HG03064 (cell line): ENCODE measurements around the gene MET.
"Not testable (repeated sequence)": the region's sequence is repeated elsewhere in the genome, so short reads cannot be mapped to it uniquely, and the experiment has no call there.

Experiments
- ATAC-seq: cut with Tn5 transposase; IDR thresholded peaks from one replicate; pipeline ENCODE4 v1.9.1; 2021; ENCODE audit warnings: low read depth; ENCODE audit not compliant: unreplicated experiment

Gene MET

GRCh38 chr7:116801092-116801710, 129.2 kb downstream of the MET start:
- no peak for ATAC-seq

DNA sequence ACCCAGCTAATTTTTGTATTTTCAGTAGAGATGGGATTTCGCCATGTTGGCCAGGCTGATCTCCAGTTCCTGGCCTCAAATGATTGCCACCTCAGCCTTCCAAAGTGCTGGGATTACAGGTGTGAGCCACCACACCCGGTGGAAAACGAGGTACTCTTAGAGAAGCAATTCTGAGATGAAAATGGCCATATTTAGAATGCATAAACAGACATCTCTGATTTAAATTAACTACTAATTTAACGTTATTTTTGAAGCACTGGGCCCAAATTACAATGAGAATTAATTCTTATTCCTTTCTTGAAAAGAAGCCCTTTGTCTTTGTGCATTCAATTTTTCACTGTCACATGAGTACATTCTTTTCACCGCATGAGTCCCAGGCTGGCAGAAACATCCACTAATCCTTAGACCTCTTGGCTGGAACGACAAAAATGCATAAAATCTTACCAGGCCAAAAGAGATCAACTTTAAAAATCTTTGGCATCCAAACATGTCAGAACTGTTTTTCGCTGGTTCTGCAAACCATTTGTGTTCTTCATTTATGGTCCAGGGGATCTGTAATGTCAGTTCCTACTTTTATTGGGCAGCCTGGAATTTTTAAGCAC, 130.2 kb downstream of the MET start:
- ATAC-seq: no peak

DNA sequence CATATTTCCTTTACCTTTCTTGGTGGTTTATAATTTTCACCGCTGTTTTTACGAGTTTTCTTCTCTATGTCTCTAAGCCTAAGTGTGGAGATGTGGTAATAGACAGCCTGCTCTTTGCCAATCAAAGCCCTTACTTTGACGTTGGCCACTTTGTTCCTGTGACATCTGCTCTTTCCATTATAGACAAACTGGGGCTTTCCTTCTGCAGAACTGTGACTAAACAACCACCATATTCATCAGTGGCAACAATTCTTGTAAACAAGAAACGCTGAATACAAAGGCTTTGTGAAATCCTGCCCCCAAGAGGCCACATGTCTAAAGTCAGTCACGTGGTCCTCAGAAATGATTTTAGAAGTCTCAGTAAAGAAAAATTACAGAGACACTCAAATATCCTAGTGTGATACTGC, 130.8 kb downstream of the MET start:
- ATAC-seq: no peak

- no peak for ATAC-seq
Observed at GRCh38 chr7:116804471-116804870, 132.5 kb downstream of the MET start.

GRCh38 chr7:116805100-116805544, 133.1 kb downstream of the MET start:
- no peak for ATAC-seq

- no peak for ATAC-seq
Observed at GRCh38 chr7:116806046-116806944, 134.3 kb downstream of the MET start.

- no peak for ATAC-seq
Observed at GRCh38 chr7:116807011-116807560, 135.1 kb downstream of the MET start.

DNA sequence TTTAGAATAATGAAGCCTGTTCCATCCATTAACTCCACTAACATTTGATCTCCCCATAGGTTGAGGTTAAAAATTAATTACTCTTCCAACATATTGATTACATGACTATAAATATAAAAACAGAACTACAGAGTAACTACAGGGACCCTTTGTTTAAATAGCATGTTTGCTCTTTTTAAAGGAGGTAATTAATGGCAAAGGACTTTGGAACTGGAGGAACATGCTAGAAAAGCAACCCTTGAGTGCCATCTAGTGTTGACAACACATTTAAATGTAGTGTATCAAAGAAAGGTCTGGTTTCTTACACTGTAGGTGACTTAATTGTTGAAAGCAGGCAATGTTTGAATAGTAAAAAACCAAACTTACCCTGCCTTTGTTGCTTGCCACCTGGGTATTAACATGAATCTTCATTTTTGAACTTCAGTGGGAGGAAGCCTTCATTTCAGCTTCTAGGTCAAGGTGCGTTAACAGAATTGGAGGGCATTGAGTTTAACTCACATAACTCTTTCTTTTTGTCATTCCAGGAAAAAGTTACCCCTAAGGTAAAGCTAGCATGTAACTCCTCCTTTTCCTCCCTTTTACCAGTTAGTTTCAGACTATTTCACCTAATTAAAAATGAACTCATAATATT, 137.8 kb downstream of the MET start:
- no peak for ATAC-seq

- no peak for ATAC-seq
Observed at GRCh38 chr7:116810267-116811116, 138.5 kb downstream of the MET start.

DNA sequence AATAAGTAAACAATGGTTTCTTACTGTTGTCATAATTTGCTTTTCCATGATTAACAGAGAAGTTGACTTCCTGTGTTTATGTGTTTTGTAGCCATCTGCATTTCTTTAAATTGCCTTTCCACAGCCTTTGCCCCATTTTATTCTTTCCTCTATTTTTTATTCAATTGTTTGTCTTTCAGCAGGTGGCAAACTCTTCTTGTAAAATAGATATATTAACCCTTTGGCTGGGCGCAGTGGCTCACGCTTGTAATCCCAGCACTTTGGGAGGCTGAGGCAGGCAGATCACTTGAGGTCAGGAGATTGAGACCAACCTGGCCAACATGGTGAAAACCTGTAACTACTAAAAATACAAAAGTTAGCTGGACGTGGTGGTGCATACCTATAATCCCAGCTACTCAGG, 139.8 kb downstream of the MET start:
- ATAC-seq: no peak

- ATAC-seq: no peak
Observed at GRCh38 chr7:116812860-116813259, 140.9 kb downstream of the MET start.

DNA sequence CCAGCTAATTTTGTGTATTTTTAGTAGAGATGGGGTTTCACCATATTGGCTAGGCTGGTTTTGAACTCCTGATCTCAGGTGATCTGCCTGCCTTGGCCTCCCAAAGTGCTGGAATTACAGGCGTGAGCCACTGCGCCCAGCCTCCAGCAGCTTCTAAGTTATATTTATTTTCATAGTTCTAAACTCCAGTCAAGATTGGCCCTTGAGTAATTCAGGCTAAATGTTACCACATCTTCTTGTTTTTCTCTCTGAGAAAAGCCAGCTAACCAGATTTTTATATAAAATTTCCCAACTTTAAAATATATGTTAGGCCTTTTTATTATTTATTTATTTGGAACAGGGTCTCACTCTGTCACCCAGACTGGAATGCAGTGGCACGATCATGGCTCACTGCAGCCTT, 141.4 kb downstream of the MET start:
- ATAC-seq: not testable (repeated sequence)

- ATAC-seq: no peak
Observed at GRCh38 chr7:116815041-116815440, 143.0 kb downstream of the MET start.

GRCh38 chr7:116820149-116820548, 148.2 kb downstream of the MET start:
- no peak for ATAC-seq

DNA sequence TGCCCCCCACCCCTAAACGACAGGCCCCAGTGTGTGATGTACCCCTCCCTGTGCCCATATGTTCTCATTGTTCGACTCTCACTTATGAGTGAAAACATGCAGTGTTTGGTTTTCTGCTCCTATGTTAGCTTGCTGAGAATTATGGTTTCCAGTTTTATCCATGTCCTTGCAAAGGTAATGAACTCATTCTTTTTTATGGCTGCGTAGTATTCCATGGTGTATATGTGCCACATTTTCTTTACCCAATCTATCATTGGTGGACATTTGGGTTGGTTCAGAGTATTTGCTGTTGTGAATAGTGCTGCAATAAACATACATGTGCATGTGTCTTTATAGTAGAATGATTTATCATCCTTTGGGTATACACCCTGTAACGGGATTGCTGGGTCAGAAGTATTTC, 149.7 kb downstream of the MET start:
- ATAC-seq: not testable (repeated sequence)

GRCh38 chr7:116824449-116824848, 152.5 kb downstream of the MET start:
- ATAC-seq: no peak

DNA sequence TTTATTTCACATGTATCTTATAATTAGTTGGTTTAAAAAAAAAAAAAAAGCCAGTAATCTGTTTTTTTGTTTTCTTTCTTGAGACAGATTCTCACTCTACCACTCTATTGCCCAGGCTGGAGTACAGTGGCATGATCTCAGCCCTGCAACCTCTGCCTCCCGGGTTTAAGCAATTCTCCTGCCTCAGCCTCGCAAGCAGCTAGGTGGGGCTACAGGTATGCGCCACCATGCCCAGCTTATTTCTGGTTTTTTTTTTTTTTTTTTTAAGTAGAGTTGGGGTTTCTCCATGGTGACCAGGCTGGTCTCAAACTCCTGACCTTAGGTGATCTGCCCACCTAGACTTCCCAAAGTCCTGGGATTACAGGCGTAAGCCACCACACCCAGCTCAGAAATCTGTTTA, 156.3 kb downstream of the MET start:
- ATAC-seq: no peak

DNA sequence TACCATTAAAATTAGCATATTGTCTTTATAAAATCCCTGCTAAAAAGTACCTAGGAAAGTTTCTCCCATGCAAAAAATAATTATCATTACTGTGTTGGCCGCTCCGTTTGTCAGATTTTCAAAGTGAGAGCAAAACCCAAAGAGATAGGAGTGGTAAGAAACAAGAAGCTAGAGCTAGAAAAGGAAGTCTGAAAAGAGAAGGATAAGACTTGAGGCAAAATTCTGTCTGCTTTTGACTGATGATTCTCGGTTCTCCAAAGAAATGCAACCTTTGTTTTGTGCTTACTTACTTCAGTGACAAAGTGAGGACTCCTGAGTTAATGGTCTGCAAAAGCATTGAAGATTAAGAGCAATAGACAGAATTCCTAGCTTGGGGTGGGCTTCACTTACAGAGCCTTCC, 157.0 kb downstream of the MET start:
- ATAC-seq: no peak

- ATAC-seq: no peak
Observed at GRCh38 chr7:116829493-116829892, 157.5 kb downstream of the MET start.

- ATAC-seq: no peak
Observed at GRCh38 chr7:116832692-116833091, 160.7 kb downstream of the MET start.
